Ishikawa (cell line): ENCODE data around the gene PPP2CA.

Experiments used
- CEBPB ChIP-seq: IDR thresholded peaks from 2 replicates; pipeline ENCODE4 v1.6.1; 2012
- CREB1 ChIP-seq: IDR thresholded peaks from 2 replicates; pipeline ENCODE4 v1.6.1; 2012; ENCODE audit warnings: low read depth
- EGR1 ChIP-seq: IDR thresholded peaks from 2 replicates; pipeline ENCODE4 v1.6.1; 2012
- EP300 ChIP-seq: IDR thresholded peaks from 2 replicates; pipeline ENCODE4 v1.6.1; 2012; ENCODE audit warnings: borderline replicate concordance
- FOXM1 ChIP-seq: IDR thresholded peaks from 2 replicates; pipeline ENCODE4 v1.6.1; 2012; ENCODE audit warnings: low read depth, borderline replicate concordance
- NFIC ChIP-seq: IDR thresholded peaks from 2 replicates; pipeline ENCODE4 v1.6.1; 2012
- RAD21 ChIP-seq: IDR thresholded peaks from 2 replicates; pipeline ENCODE4 v1.6.1; 2012; ENCODE audit warnings: low read depth
- TAF1 ChIP-seq: IDR thresholded peaks from 2 replicates; pipeline ENCODE4 v1.6.1; 2012; ENCODE audit warnings: low read depth, mild to moderate bottlenecking
- TCF12 ChIP-seq: IDR thresholded peaks from 2 replicates; pipeline ENCODE4 v1.6.1; 2012; ENCODE audit warnings: low read depth
- TEAD4 ChIP-seq: IDR thresholded peaks from 2 replicates; pipeline ENCODE4 v1.6.1; 2012
- YY1 ChIP-seq: IDR thresholded peaks from 2 replicates; pipeline ENCODE4 v1.6.1; 2012; ENCODE audit warnings: low read depth
- ZBTB7A ChIP-seq: IDR thresholded peaks from 2 replicates; pipeline ENCODE4 v1.6.1; 2012; ENCODE audit warnings: low read depth
- TF ChIP-seq, protein P1 (sequence below): IDR thresholded peaks from 2 replicates; pipeline ENCODE4 v1.6.1; 2012
- TF ChIP-seq, protein P2 (sequence below): IDR thresholded peaks from 2 replicates; pipeline ENCODE4 v1.6.1; 2012; ENCODE audit warnings: low read depth, mild to moderate bottlenecking
- TF ChIP-seq, protein P3 (sequence below): IDR thresholded peaks from 2 replicates; pipeline ENCODE4 v1.6.1; 2012

The PPP2CA gene

DNA sequence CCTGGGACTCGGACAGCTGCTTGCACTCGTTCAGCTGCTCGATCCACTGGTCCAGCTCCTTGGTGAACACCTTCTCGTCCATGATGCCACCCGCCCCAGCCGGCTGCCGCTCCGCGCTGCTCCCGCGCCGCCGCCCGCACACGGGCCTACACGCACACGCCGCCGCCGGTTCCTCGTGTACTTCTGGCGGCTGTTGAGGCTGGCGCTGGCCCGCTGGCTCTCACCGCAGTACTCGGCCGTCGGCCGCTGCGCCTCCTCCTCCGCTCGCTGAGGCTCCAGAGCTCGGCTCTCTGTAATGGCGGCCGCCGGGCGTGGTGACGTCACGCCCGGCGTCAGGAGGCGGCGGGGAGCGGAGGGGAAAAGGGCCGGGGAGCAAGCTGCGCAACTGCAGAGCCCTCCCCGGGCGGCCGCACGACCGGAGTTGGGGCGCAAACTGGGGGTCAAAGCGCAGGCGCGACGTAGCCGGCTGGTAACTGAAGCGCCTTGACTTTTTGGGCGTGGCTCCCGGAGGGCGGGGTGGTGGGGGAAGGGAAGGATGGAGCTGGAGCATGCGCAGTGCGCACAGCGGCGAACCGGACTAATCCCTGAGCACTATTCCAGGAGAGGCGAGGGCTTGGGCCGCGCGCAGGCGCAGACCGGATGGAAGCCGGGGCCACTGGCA is at the start of gene PPP2CA:
Gene PPP2CA, minus strand, starts transcription at position 294 of the 661 bp plus-strand sequence. Its CDS starts 212 bp downstream, at position 82.
- TF ChIP-seq, protein P1, sequence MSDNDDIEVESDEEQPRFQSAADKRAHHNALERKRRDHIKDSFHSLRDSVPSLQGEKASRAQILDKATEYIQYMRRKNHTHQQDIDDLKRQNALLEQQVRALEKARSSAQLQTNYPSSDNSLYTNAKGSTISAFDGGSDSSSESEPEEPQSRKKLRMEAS = no peak
- no peak for TF ChIP-seq FOXM1
- peak; percentile 5; the same call in 1 of the 2 replicates for TF ChIP-seq TEAD4
- TF ChIP-seq YY1 = peak; percentile 90
- 0 out of 2 replicates have a peak, but pooled peaks have one; percentile 25 for TF ChIP-seq EGR1
- peak; percentile 85 for TF ChIP-seq CREB1
- peak; percentile 76 for TF ChIP-seq TAF1
- TF ChIP-seq TCF12 = peak; percentile 71

DNA sequence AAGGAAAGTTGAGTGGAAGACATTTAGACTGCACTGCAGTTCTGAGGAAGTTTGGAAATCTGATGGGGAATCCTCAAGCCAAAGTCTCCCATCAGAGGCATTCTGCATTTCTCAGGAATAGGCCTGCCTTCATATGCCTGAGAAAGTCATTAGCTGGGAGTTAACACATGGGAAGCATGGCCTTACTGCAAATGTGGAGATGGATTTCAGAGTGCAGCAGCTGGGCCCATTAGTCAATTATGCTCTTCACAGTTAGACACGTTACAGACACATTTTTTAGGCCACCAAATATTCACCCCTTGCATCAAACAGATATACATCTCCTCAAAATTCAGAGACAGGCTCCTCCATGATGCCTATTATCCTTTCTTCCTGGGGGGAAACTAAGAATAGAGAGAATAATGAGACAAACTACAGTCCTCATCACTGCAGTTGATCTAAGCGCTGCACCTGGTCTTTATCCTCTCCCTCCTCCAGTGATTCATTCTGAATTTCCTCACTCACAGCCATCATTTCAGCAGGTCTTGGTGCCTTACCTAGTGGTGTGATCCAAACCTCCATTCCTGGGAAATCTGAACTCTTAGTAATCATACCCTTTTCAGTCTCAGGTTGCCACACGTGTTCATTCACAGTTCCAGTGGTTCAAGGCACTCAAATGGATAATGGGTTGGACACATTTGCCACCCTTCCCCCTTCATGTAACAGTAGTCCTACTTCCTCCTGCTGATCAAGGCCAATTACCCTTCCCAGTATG is 47.9 kb upstream of the PPP2CA start:
- TF ChIP-seq TEAD4 (no peak), RAD21 (no peak), EGR1 (no peak), FOXM1 (no peak), TCF12 (no peak), TAF1 (no peak), EP300 (no peak), CEBPB (no peak)
- TF ChIP-seq, protein P2, sequence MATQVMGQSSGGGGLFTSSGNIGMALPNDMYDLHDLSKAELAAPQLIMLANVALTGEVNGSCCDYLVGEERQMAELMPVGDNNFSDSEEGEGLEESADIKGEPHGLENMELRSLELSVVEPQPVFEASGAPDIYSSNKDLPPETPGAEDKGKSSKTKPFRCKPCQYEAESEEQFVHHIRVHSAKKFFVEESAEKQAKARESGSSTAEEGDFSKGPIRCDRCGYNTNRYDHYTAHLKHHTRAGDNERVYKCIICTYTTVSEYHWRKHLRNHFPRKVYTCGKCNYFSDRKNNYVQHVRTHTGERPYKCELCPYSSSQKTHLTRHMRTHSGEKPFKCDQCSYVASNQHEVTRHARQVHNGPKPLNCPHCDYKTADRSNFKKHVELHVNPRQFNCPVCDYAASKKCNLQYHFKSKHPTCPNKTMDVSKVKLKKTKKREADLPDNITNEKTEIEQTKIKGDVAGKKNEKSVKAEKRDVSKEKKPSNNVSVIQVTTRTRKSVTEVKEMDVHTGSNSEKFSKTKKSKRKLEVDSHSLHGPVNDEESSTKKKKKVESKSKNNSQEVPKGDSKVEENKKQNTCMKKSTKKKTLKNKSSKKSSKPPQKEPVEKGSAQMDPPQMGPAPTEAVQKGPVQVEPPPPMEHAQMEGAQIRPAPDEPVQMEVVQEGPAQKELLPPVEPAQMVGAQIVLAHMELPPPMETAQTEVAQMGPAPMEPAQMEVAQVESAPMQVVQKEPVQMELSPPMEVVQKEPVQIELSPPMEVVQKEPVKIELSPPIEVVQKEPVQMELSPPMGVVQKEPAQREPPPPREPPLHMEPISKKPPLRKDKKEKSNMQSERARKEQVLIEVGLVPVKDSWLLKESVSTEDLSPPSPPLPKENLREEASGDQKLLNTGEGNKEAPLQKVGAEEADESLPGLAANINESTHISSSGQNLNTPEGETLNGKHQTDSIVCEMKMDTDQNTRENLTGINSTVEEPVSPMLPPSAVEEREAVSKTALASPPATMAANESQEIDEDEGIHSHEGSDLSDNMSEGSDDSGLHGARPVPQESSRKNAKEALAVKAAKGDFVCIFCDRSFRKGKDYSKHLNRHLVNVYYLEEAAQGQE = no peak

DNA sequence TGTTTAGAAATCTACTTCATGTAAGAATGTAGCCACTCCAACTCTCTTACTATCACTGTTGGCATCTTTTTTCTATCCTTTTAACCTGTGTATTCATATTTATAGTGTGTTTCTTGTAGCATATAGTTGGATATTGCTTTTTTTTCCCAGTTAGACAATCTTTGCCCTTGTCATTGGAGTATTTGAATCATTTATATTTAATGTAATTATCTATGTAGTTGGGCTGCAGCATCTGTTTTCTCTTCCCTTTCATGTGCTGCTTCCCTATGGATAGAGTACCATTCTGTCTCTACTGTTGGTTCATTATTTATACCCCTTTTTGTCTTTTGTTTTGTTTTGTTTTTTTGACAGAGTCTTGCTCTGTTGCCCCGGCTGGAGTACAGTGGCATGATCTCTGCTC is 45.2 kb upstream of the PPP2CA start:
- TF ChIP-seq YY1 = no peak
- TF ChIP-seq EGR1 = no peak
- TF ChIP-seq NFIC = no peak
- TF ChIP-seq TCF12 = no peak
- TF ChIP-seq TEAD4 = no peak
- TF ChIP-seq RAD21 = no peak
- no peak for TF ChIP-seq FOXM1
- no peak for TF ChIP-seq CEBPB
- no peak for TF ChIP-seq ZBTB7A
- no peak for TF ChIP-seq TAF1
- no peak for TF ChIP-seq EP300
- TF ChIP-seq CREB1 = no peak
- TF ChIP-seq, protein P1 = no peak
- TF ChIP-seq, protein P2 = no peak
- TF ChIP-seq, protein P3, sequence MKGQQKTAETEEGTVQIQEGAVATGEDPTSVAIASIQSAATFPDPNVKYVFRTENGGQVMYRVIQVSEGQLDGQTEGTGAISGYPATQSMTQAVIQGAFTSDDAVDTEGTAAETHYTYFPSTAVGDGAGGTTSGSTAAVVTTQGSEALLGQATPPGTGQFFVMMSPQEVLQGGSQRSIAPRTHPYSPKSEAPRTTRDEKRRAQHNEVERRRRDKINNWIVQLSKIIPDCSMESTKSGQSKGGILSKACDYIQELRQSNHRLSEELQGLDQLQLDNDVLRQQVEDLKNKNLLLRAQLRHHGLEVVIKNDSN = no peak

DNA sequence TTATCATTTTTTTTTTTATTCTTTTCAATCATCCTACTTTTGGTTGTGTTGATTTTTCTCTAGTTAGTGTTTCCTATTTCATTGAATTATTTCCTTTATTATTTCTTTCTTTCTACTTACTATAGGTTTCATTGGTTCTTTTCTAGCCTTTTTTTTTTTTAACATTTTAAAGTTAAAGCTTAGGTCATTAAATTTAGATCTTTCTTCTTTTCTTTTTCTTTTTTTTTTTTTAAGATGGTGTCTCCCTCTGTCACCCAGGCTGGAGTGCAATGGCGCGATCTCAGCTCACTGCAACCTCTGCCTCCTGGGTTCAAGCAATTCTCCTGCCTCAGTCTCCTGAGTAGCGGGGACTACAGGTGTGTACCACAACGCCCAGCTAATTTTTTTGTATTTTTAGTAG is 43.0 kb upstream of the PPP2CA start:
- TF ChIP-seq EP300 (no peak), TEAD4 (no peak), RAD21 (no peak), YY1 (no peak), CEBPB (no peak), ZBTB7A (no peak), TCF12 (no peak), NFIC (no peak), TAF1 (no peak), EGR1 (no peak), CREB1 (no peak), FOXM1 (no peak)
- TF ChIP-seq, protein P2 = no peak
- TF ChIP-seq, protein P1 = no peak
- TF ChIP-seq, protein P3 = no peak
